Cardiac muscle cell (in vitro differentiated cells and primary cell): ENCODE results near the gene CYP2W1. TPM values are rescaled to one million over a fixed set of nuclear protein-coding genes. Genes with fewer than 3 reads are reported as not detected.

ENCODE experiments used
- DNase-seq, 2 donors: peaks; one replicate each; pipeline versions ENCODE4 v3.0.0 to v3.0.0-alpha.2; 2010 to 2017; ENCODE audit warnings: low read depth in 1 of 2, low spot score in 1 of 2
- H3K27ac ChIP-seq: fragments of 200-600 bp; sonication (generic); 2 replicates; pipeline ENCODE4 v1.5.1; 2016
- H3K27me3 ChIP-seq: fragments of 200-600 bp; sonication (generic); 2 replicates; pipeline ENCODE4 v1.6.0; 2016; ENCODE audit warnings: control low read depth
- H3K36me3 ChIP-seq: fragments of 200-600 bp; sonication (generic); 2 replicates; pipeline ENCODE4 v1.5.1; 2016; ENCODE audit warnings: control low read depth
- H3K4me1 ChIP-seq: fragments of 200-600 bp; sonication (generic); 2 replicates; pipeline ENCODE4 v1.8.1; 2017; ENCODE audit warnings: low read depth, mild to moderate bottlenecking, mixed run types
- H3K4me3 ChIP-seq: fragments of 200-600 bp; sonication (generic); 2 replicates; pipeline ENCODE4 v1.5.1; 2016; ENCODE audit warnings: mild to moderate bottlenecking
- H3K9me3 ChIP-seq: fragments of 200-600 bp; sonication (generic); 2 replicates; pipeline ENCODE4 v1.5.1; 2017; ENCODE audit warnings: low read depth, mild to moderate bottlenecking, control low read depth
- CTCF ChIP-seq: IDR thresholded peaks from 2 replicates; pipeline ENCODE4 v1.5.1; 2012; ENCODE audit warnings: low read depth, mild to moderate bottlenecking, low read length
- polyA plus RNA-seq: library from polyadenylated mRNA; unstranded; fragments of >200 nt; fragmentation: Nextera tagmentation; extraction: Ambion mirVana; gene quantifications from 2 replicates; pipeline ENCODE4 v1.2.1, GENCODE V29; 2016
- total RNA-seq: library from RNA; depleted of rRNA; stranded (reverse); fragments of >200 nt; gene quantifications from 2 replicates; pipeline ENCODE4 v1.2.3, GENCODE V29; 2016

Gene CYP2W1
- total and polyA plus RNA-seq, 2 experiments from 2014 or later, result 0.10 to 3.4 TPM

- peaks cover 6% of the 10 kb centered on the region for H3K4me1 ChIP-seq
- no peak overlapping the region for H3K4me3 ChIP-seq
- H3K36me3 ChIP-seq, result no peaks in the 10 kb centered on the region
- no peak overlapping the region for H3K27ac ChIP-seq
- no peaks in the 10 kb centered on the region for H3K27me3 ChIP-seq
- no peaks in the 10 kb centered on the region for H3K9me3 ChIP-seq
- no peak for TF ChIP-seq CTCF
- DNase-seq, result no peak
These were observed 39.4 kb downstream of the CYP2W1 start for GRCh38 chr7:1022356-1022755.

GRCh38 chr7:1022801-1023465 is 40.0 kb downstream of the CYP2W1 start:
- H3K4me1 ChIP-seq, result peaks cover 6% of the 10 kb centered on the region
- no peaks in the 10 kb centered on the region for H3K36me3 ChIP-seq
- no peak overlapping the region for H3K27ac ChIP-seq
- TF ChIP-seq CTCF, result no peak
- DNase-seq, result no peak
- H3K27me3 ChIP-seq, result no peaks in the 10 kb centered on the region
- no peak overlapping the region for H3K4me3 ChIP-seq
- H3K9me3 ChIP-seq, result no peaks in the 10 kb centered on the region

GRCh38 chr7:1024331-1024841 is 41.4 kb downstream of the CYP2W1 start:
- Histone ChIP-seq H3K36me3 (no peaks in the 10 kb centered on the region), H3K9me3 (no peaks in the 10 kb centered on the region), H3K4me3 (no peak overlapping the region), H3K4me1 (peaks cover 6% of the 10 kb centered on the region), H3K27ac (no peak overlapping the region), H3K27me3 (no peaks in the 10 kb centered on the region)
- DNase-seq, result no peak
- no peak for TF ChIP-seq CTCF

GRCh38 chr7:1024876-1025742 is 42.1 kb downstream of the CYP2W1 start:
- no peak for TF ChIP-seq CTCF
- H3K27ac ChIP-seq, result no peak overlapping the region
- no peaks in the 10 kb centered on the region for H3K9me3 ChIP-seq
- H3K27me3 ChIP-seq, result no peaks in the 10 kb centered on the region
- no peak for DNase-seq
- H3K36me3 ChIP-seq, result no peaks in the 10 kb centered on the region
- H3K4me3 ChIP-seq, result no peak overlapping the region
- peaks cover 6% of the 10 kb centered on the region for H3K4me1 ChIP-seq

GRCh38 chr7:1025743-1026581 is 43.0 kb downstream of the CYP2W1 start:
- no peak for TF ChIP-seq CTCF
- no peaks in the 10 kb centered on the region for H3K27me3 ChIP-seq
- no peak for DNase-seq
- H3K36me3 ChIP-seq, result no peaks in the 10 kb centered on the region
- H3K9me3 ChIP-seq, result no peaks in the 10 kb centered on the region
- H3K27ac ChIP-seq, result no peak overlapping the region
- H3K4me1 ChIP-seq, result peaks cover 6% of the 10 kb centered on the region
- H3K4me3 ChIP-seq, result no peak overlapping the region
